ENCODE results near the gene CCDC180. TPM values are rescaled to one million over a fixed set of nuclear protein-coding genes. Genes with fewer than 3 reads are reported as not detected.

Gene CCDC180
- polyA plus RNA-seq, 1 donor from 2014 or later, result 5.8 TPM

GRCh38 chr9:97300586-97300985, 6.9 kb upstream of the CCDC180 start:
- Histone ChIP-seq H4K20me1 (ENCODE audit: insufficient read depth) (no peaks in the 10 kb centered on the region), H3K9me3 (ENCODE audit: low read length) (peaks cover 2% of the 10 kb centered on the region), H2AFZ (ENCODE audit: low read depth, low read length) (no peak overlapping the region), H3K79me2 (replicated peaks; ENCODE audit: insufficient read depth, low read length) (no peaks in the 10 kb centered on the region), H3K9me2 (ENCODE audit: insufficient read depth, low read length) (no peaks in the 10 kb centered on the region), H3F3A (ENCODE audit: insufficient read depth, low read length, poor library complexity, severe bottlenecking) (no peaks in the 10 kb centered on the region), H3K36me3 (ENCODE audit: insufficient read depth, low read length) (no peaks in the 10 kb centered on the region), H3K4me3 (ENCODE audit: low read length) (no peak overlapping the region), H3K4me2 (ENCODE audit: low read length) (no peak overlapping the region), H3K27me3 (ENCODE audit: insufficient read depth, low read depth, low read length) (no peaks in the 10 kb centered on the region), H3K27ac (ENCODE audit: low read length) (no peak overlapping the region), H3K9ac (ENCODE audit: low read length) (no peak overlapping the region)
- TF ChIP-seq EZH2 (IDR thresholded peaks at IDR 0.05; ENCODE audit: borderline replicate concordance, insufficient read depth, low read length, poor library complexity, severe bottlenecking), result no peak
- no peak for TF ChIP-seq REST (IDR thresholded peaks at IDR 0.05; ENCODE audit: borderline replicate concordance)
- TF ChIP-seq MXI1 (conservative IDR thresholded peaks at IDR 0.05; ENCODE audit: poor library complexity, severe bottlenecking), result no peak
- no peak for TF ChIP-seq POLR2AphosphoS5 (IDR thresholded peaks at IDR 0.05)
- TF ChIP-seq RAD21 (conservative IDR thresholded peaks at IDR 0.05), result no peak
- TF ChIP-seq CTCF (IDR thresholded peaks at IDR 0.05; ENCODE audit: poor library complexity, severe bottlenecking), result no peak
- no peak for TF ChIP-seq SMC3 (conservative IDR thresholded peaks at IDR 0.05; ENCODE audit: poor library complexity)
- no peak for TF ChIP-seq TAF1 (IDR thresholded peaks at IDR 0.05; ENCODE audit: low read depth)
- no peak for TF ChIP-seq EP300 (conservative IDR thresholded peaks at IDR 0.05; ENCODE audit: poor library complexity, severe bottlenecking)

- no peak for TF ChIP-seq RAD21 (conservative IDR thresholded peaks at IDR 0.05)
- no peak for TF ChIP-seq MXI1 (conservative IDR thresholded peaks at IDR 0.05; ENCODE audit: poor library complexity, severe bottlenecking)
- no peak for TF ChIP-seq EP300 (conservative IDR thresholded peaks at IDR 0.05; ENCODE audit: poor library complexity, severe bottlenecking)
- TF ChIP-seq CTCF (IDR thresholded peaks at IDR 0.05; ENCODE audit: poor library complexity, severe bottlenecking), result no peak
- TF ChIP-seq SMC3 (conservative IDR thresholded peaks at IDR 0.05; ENCODE audit: poor library complexity), result no peak
- Histone ChIP-seq H3K79me2 (replicated peaks; ENCODE audit: insufficient read depth, low read length) (no peaks in the 10 kb centered on the region), H3K9me3 (ENCODE audit: low read length) (peaks cover 2% of the 10 kb centered on the region), H3K27ac (ENCODE audit: low read length) (no peak overlapping the region), H3K9ac (ENCODE audit: low read length) (no peak overlapping the region), H2AFZ (ENCODE audit: low read depth, low read length) (no peak overlapping the region), H3K27me3 (ENCODE audit: insufficient read depth, low read depth, low read length) (no peaks in the 10 kb centered on the region), H3K4me3 (ENCODE audit: low read length) (no peak overlapping the region), H3F3A (ENCODE audit: insufficient read depth, low read length, poor library complexity, severe bottlenecking) (no peaks in the 10 kb centered on the region), H4K20me1 (ENCODE audit: insufficient read depth) (no peaks in the 10 kb centered on the region), H3K4me2 (ENCODE audit: low read length) (no peak overlapping the region), H3K9me2 (ENCODE audit: insufficient read depth, low read length) (no peaks in the 10 kb centered on the region), H3K36me3 (ENCODE audit: insufficient read depth, low read length) (no peaks in the 10 kb centered on the region)
These were observed 5.5 kb upstream of the CCDC180 start for GRCh38 chr9:97301974-97302373.
